ENCODE results near the gene TNK2.

GRCh38 chr3:195908694-195909581, 587 bp upstream of the TNK2 start:
- TF ChIP-seq CTCF (IDR thresholded peaks at IDR 0.05) (no peak; the same call in 1 of the 2 replicates), POLR2AphosphoS5 (IDR thresholded peaks at IDR 0.05; ENCODE audit: low read depth, low read length) (no peak), REST (IDR thresholded peaks at IDR 0.05; ENCODE audit: insufficient read depth in 1 of 2, low read depth in 2 of 2, low read length in 1 of 2) (no peak)

Data from Panc1 (cell line).